CD14-positive monocyte (primary cell): Measurements from ENCODE around the gene PSMD11. TPM values are rescaled to one million over a fixed set of nuclear protein-coding genes. Genes with fewer than 3 reads are reported as not detected.
A peak's percentile ranks its signal among the peaks of the same experiment; 100 is the strongest.

Source experiments
- DNase-seq, 3 donors: peaks; one replicate each; pipeline ENCODE4 v3.0.0-alpha.2; 2011 to 2022
- H2AFZ ChIP-seq: 2 replicates; pipeline ENCODE4 v1.6.0; 2012; ENCODE audit warnings: mild to moderate bottlenecking, low read depth, low read length, inconsistent platforms; ENCODE audit not compliant: insufficient read depth, poor library complexity, severe bottlenecking
- H3K27ac ChIP-seq, 2 donors: 1 replicate in 1 of 2; 2 replicates in 1 of 2; pipeline ENCODE4 v1.5.1; 2012 to 2013; ENCODE audit warnings: low read length in 2 of 2, control low read depth in 1 of 2, inconsistent platforms in 1 of 2, low read depth in 1 of 2, mild to moderate bottlenecking in 1 of 2
- H3K27me3 ChIP-seq, 2 donors: one replicate each; pipeline versions ENCODE4 v1.6.0 to v1.6.1; 2011 to 2013; ENCODE audit warnings: low read length in 2 of 2; ENCODE audit not compliant: control insufficient read depth in 2 of 2, insufficient read depth in 2 of 2
- H3K36me3 ChIP-seq, 2 donors: replicated peaks in 1 of 2; 1 replicate in 1 of 2; 2 replicates in 1 of 2; pipeline versions ENCODE4 v1.5.1 to v1.6.1; 2012 to 2013; ENCODE audit warnings: low read length in 2 of 2, control low read depth in 1 of 2, inconsistent platforms in 1 of 2, mild to moderate bottlenecking in 1 of 2; ENCODE audit not compliant: insufficient read depth in 2 of 2, control insufficient read depth in 1 of 2
- H3K4me1 ChIP-seq, 2 donors: 1 replicate in 1 of 2; 2 replicates in 1 of 2; pipeline versions ENCODE4 v1.5.1 to v1.6.1; 2012 to 2013; ENCODE audit warnings: low read length in 2 of 2, control low read depth in 1 of 2, inconsistent platforms in 1 of 2, mild to moderate bottlenecking in 1 of 2, moderate library complexity in 1 of 2; ENCODE audit not compliant: insufficient read depth in 2 of 2, control insufficient read depth in 1 of 2
- H3K4me2 ChIP-seq: replicated peaks from 2 replicates; pipeline ENCODE3; 2012; ENCODE audit warnings: low read length, moderate library complexity, mild to moderate bottlenecking; ENCODE audit not compliant: poor library complexity, severe bottlenecking; ENCODE audit errors: extremely low read depth
- H3K4me3 ChIP-seq, 3 experiments: fragments of 200-600 bp in 1 of 3; sonication (generic) in 1 of 3; replicated peaks in 1 of 3; 1 replicate in 2 of 3; 2 replicates in 1 of 3; pipeline ENCODE4 v1.5.1; 2011 to 2013; ENCODE audit warnings: low read length in 3 of 3, mild to moderate bottlenecking in 3 of 3, control low read depth in 2 of 3, low read depth in 2 of 3, inconsistent platforms in 1 of 3, moderate library complexity in 1 of 3
- H3K79me2 ChIP-seq: 2 replicates; pipeline ENCODE4 v1.6.0; 2012; ENCODE audit warnings: mild to moderate bottlenecking, control low read depth, inconsistent platforms, low read length, moderate library complexity; ENCODE audit not compliant: insufficient read depth
- H3K9ac ChIP-seq: 2 replicates; pipeline ENCODE4 v1.6.0; 2017; ENCODE audit warnings: low read length, mild to moderate bottlenecking; ENCODE audit not compliant: insufficient read depth, poor library complexity, severe bottlenecking
- H3K9me3 ChIP-seq, 2 donors: replicated peaks in 1 of 2; 1 replicate in 1 of 2; 2 replicates in 1 of 2; pipeline versions ENCODE4 v1.5.1 to v1.6.1; 2012 to 2013; ENCODE audit warnings: low read length in 2 of 2, control low read depth in 1 of 2; ENCODE audit not compliant: control insufficient read depth in 1 of 2, insufficient read depth in 1 of 2
- H4K20me1 ChIP-seq: 2 replicates; pipeline ENCODE4 v1.6.0; 2012; ENCODE audit warnings: mild to moderate bottlenecking, low read length, control low read depth, moderate library complexity; ENCODE audit not compliant: insufficient read depth
- H3K27ac Mint-ChIP-seq, 7 donors: one replicate each; pipeline ENCODE4 v1.8.0; 2020; ENCODE audit warnings: mild to moderate bottlenecking in 7 of 7, mixed read lengths in 7 of 7, moderate library complexity in 6 of 7, inconsistent platforms in 2 of 7
- H3K27me3 Mint-ChIP-seq, 3 donors: one replicate each; pipeline ENCODE4 v1.8.0; 2021 to 2022; ENCODE audit warnings: low read depth in 3 of 3, mild to moderate bottlenecking in 3 of 3, mixed read lengths in 3 of 3, moderate library complexity in 3 of 3, inconsistent platforms in 1 of 3
- H3K36me3 Mint-ChIP-seq, 2 donors: one replicate each; pipeline ENCODE4 v1.8.0; 2020; ENCODE audit warnings: mixed read lengths in 2 of 2, inconsistent platforms in 1 of 2, mild to moderate bottlenecking in 1 of 2
- H3K4me1 Mint-ChIP-seq: one replicate; pipeline ENCODE4 v1.8.0; 2020; ENCODE audit warnings: mild to moderate bottlenecking, mixed read lengths
- H3K4me3 Mint-ChIP-seq, 2 donors: one replicate each; pipeline ENCODE4 v1.8.0; 2020; ENCODE audit warnings: mild to moderate bottlenecking in 2 of 2, mixed read lengths in 2 of 2, moderate library complexity in 1 of 2
- H3K9me3 Mint-ChIP-seq, 7 donors: one replicate each; pipeline ENCODE4 v1.8.0; 2020 to 2022; ENCODE audit warnings: mixed read lengths in 7 of 7, mild to moderate bottlenecking in 6 of 7, moderate library complexity in 6 of 7, inconsistent platforms in 2 of 7
- WGBS: methylation state at CpG from one replicate; pipeline ENCODE4 v1.1.5; 2013; ENCODE audit warnings: missing lambda C conversion rate; ENCODE audit not compliant: insufficient coverage; 5-methylcytosine and 5-hydroxymethylcytosine counted together
- intact Hi-C, 2 donors: fragments of 100-400 bp; cut with micrococcal nuclease; formaldehyde crosslinking; loops; one replicate each; pipeline versions ENCODE4 v1.15.0 to v1.15.1; 2023
- polyA plus RNA-seq, 3 donors: library from polyadenylated mRNA; depleted of rRNA in 1 of 3; unstranded in 2 of 3; stranded (reverse) in 1 of 3; fragments of 300-500 nt in 2 of 3; fragments of >200 nt in 1 of 3; fragmentation: Illumina TruSeq in 2 of 3; gene quantifications; 1 replicate in 2 of 3; 2 replicates in 1 of 3; pipeline ENCODE4 v1.2.3, GENCODE V29; 2012 to 2021
- TF ChIP-seq, protein P1 (sequence below): fragments of 200-600 bp; IDR thresholded peaks from one replicate; pipeline ENCODE4 v1.8.0; 2022; ENCODE audit warnings: antibody characterized with exemption, mild to moderate bottlenecking

PSMD11 gene
- polyA plus RNA-seq, 3 donors: 29.9 to 112 (median 91.8) TPM

- H4K20me1 ChIP-seq: no peaks in the 10 kb centered on the region
- Mint-ChIP-seq H3K27ac (peak overlapping the region in 5 of 7 donors; percentile 74 to 94 (median 87)), H3K27me3 (peaks cover 0 to 6% (median 0%) of the 10 kb centered on the region in 3 donors), H3K4me1 (peaks cover 54% of the 10 kb centered on the region), H3K9me3 (no peaks in the 10 kb centered on the region), H3K36me3 (peaks cover 11 to 12% of the 10 kb centered on the region in 2 donors), H3K4me3 (no peak overlapping the region)
- no peak overlapping the region for H3K9ac ChIP-seq
- H3K79me2 ChIP-seq: no peaks in the 10 kb centered on the region
- no peaks in the 10 kb centered on the region for H3K27me3 ChIP-seq
- H3K9me3 ChIP-seq: no peaks in the 10 kb centered on the region
- TF ChIP-seq, protein P1, sequence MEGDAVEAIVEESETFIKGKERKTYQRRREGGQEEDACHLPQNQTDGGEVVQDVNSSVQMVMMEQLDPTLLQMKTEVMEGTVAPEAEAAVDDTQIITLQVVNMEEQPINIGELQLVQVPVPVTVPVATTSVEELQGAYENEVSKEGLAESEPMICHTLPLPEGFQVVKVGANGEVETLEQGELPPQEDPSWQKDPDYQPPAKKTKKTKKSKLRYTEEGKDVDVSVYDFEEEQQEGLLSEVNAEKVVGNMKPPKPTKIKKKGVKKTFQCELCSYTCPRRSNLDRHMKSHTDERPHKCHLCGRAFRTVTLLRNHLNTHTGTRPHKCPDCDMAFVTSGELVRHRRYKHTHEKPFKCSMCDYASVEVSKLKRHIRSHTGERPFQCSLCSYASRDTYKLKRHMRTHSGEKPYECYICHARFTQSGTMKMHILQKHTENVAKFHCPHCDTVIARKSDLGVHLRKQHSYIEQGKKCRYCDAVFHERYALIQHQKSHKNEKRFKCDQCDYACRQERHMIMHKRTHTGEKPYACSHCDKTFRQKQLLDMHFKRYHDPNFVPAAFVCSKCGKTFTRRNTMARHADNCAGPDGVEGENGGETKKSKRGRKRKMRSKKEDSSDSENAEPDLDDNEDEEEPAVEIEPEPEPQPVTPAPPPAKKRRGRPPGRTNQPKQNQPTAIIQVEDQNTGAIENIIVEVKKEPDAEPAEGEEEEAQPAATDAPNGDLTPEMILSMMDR: no peak
- no peak overlapping the region for H3K4me3 ChIP-seq
- intact Hi-C loops: no loop called here
- WGBS: no CpG with 5 or more reads among the region's 3 CpGs
- no peaks in the 10 kb centered on the region for H3K36me3 ChIP-seq
- H3K4me2 ChIP-seq: no peak overlapping the region
- peak overlapping the region; percentile 85 to 90 for H3K27ac ChIP-seq
- H3K4me1 ChIP-seq: peaks cover 41 to 53% of the 10 kb centered on the region in 2 donors
- DNase-seq: no peak
- no peak overlapping the region for H2AFZ ChIP-seq
Measured at GRCh38 chr17:32502013-32502412, 57.7 kb downstream of the PSMD11 start.

- WGBS: 81% methylated on average over 2 of the region's 10 CpGs
- Mint-ChIP-seq H3K27me3 (peaks cover 0 to 7% (median 0%) of the 10 kb centered on the region in 3 donors), H3K36me3 (peaks cover 11% of the 10 kb centered on the region in 2 donors), H3K4me3 (peak overlapping the region; percentile 60 to 81), H3K4me1 (peaks cover 49% of the 10 kb centered on the region), H3K27ac (peak overlapping the region; percentile 87 to 96 (median 94)), H3K9me3 (no peaks in the 10 kb centered on the region)
- no peaks in the 10 kb centered on the region for H3K36me3 ChIP-seq
- peak overlapping the region in 1 of 3 experiments; percentile 66 for H3K4me3 ChIP-seq
- H2AFZ ChIP-seq: no peak overlapping the region
- H3K9me3 ChIP-seq: no peaks in the 10 kb centered on the region
- H3K27me3 ChIP-seq: no peaks in the 10 kb centered on the region
- intact Hi-C loops: no loop called here
- no peak for DNase-seq
- H3K4me1 ChIP-seq: peaks cover 41 to 46% of the 10 kb centered on the region in 2 donors
- H4K20me1 ChIP-seq: no peaks in the 10 kb centered on the region
- peak overlapping the region; percentile 56 for H3K9ac ChIP-seq
- H3K27ac ChIP-seq: peak overlapping the region; percentile 85 to 90
- peak overlapping the region; percentile 72 for H3K4me2 ChIP-seq
- TF ChIP-seq, protein P1: no peak
- H3K79me2 ChIP-seq: no peaks in the 10 kb centered on the region
Measured at GRCh38 chr17:32502710-32503109, 58.4 kb downstream of the PSMD11 start.
